GM12878 (cell line): ENCODE data around the gene CMTM1. TPM values are rescaled to one million over a fixed set of nuclear protein-coding genes. Genes with fewer than 3 reads are reported as not detected.
A peak's percentile ranks its signal among the peaks of the same experiment; 100 is the strongest.

Experiments used
- ATAC-seq: fragments of 200-7000 bp; cut with Tn5 transposase; 3 replicates; pipeline ENCODE4 v1.9.1; 2020; ENCODE audit warnings: mild to moderate bottlenecking, moderate library complexity
- Bru-seq: library from RNA; stranded (reverse); fragments of 400-500 nt; gene quantifications from one replicate; lab custom pipeline; 2021; lab: Mats Ljungman, UMichigan
- BruChase-seq, 2 experiments: library from RNA; stranded (reverse); fragments of 400-500 nt; gene quantifications; one replicate each; lab custom pipeline; 2021; lab: Mats Ljungman, UMichigan
- BruUV-seq: library from RNA; stranded (reverse); fragments of 400-500 nt; replicated peaks from 2 replicates; lab custom pipeline; 2021; lab: Mats Ljungman, UMichigan
- CTCF ChIA-PET: fragments of 300-600 bp; sonication (Branson Sonifier 250); formaldehyde crosslinking; extraction: SDS; loops from one replicate; lab custom pipeline; 2021; ENCODE audit warnings: inconsistent platforms; lab: Yijun Ruan, JAX
- POLR2A ChIA-PET: fragments of 350-600 bp; formaldehyde crosslinking; extraction: SDS; loops from one replicate; lab custom pipeline; 2021; ENCODE audit warnings: inconsistent platforms; lab: Charles Lee
- RAD21 ChIA-PET: fragments of 300-600 bp; sonication (Branson Sonifier 250); formaldehyde crosslinking; loops from one replicate; lab custom pipeline; 2023; ENCODE audit warnings: antibody characterized with exemption; ENCODE audit not compliant: unreplicated experiment; lab: Charles Lee
- SMC1A ChIA-PET: fragments of 300-600 bp; sonication (Branson Sonifier 250); formaldehyde crosslinking; loops from one replicate; lab custom pipeline; 2023; ENCODE audit not compliant: unreplicated experiment, uncharacterized antibody; lab: Charles Lee
- DNase-seq: peaks from one replicate; pipeline ENCODE4 v3.0.0-alpha.2; 2011; ENCODE audit warnings: low read depth, low spot score
- FAIRE-seq: peaks from 3 replicates; lab custom pipeline; 2011; peaks lifted over from hg19 to GRCh38; lab: Jason Lieb, UNC
- H2AFZ ChIP-seq: 2 replicates; pipeline ENCODE4 v1.6.0; 2011; ENCODE audit warnings: low read depth, low read length, control low read depth; ENCODE audit not compliant: control insufficient read depth
- H3K27ac ChIP-seq: 2 replicates; pipeline ENCODE4 v1.5.1; 2011; ENCODE audit warnings: control low read depth; ENCODE audit not compliant: control insufficient read depth, insufficient read depth
- H3K27me3 ChIP-seq, 2 experiments: replicated peaks in 1 of 2; 2 replicates each; pipeline versions ENCODE4 v1.6.0 to v1.6.1; 2011; ENCODE audit warnings: low read length in 1 of 2; ENCODE audit not compliant: control insufficient read depth in 2 of 2, insufficient read depth in 2 of 2
- H3K36me3 ChIP-seq, 2 experiments: 2 replicates each; pipeline ENCODE4 v1.5.1; 2011; ENCODE audit warnings: low read length in 1 of 2; ENCODE audit not compliant: control insufficient read depth in 2 of 2, insufficient read depth in 2 of 2
- H3K4me1 ChIP-seq: 2 replicates; pipeline ENCODE4 v1.6.1; 2011; ENCODE audit warnings: mild to moderate bottlenecking, low read length, moderate library complexity, mixed read lengths; ENCODE audit not compliant: control insufficient read depth, insufficient read depth
- H3K4me2 ChIP-seq: 2 replicates; pipeline ENCODE4 v1.6.0; 2011; ENCODE audit warnings: control low read depth; ENCODE audit not compliant: control insufficient read depth, insufficient read depth
- H3K4me3 ChIP-seq: fragments of 200-600 bp; sonication (generic); 2 replicates; pipeline ENCODE4 v1.5.1; 2016
- H3K79me2 ChIP-seq: 2 replicates; pipeline ENCODE4 v1.6.0; 2011; ENCODE audit warnings: low read length; ENCODE audit not compliant: control insufficient read depth, insufficient read depth
- H3K9ac ChIP-seq: 2 replicates; pipeline ENCODE4 v1.8.0; 2011; ENCODE audit warnings: low read length, control low read depth, mixed read lengths; ENCODE audit not compliant: control insufficient read depth, insufficient read depth
- H3K9me3 ChIP-seq: replicated peaks from 3 replicates; pipeline ENCODE4 v1.5.1; 2011; ENCODE audit warnings: mild to moderate bottlenecking, low read length; ENCODE audit not compliant: control insufficient read depth, insufficient read depth
- H4K20me1 ChIP-seq: 2 replicates; pipeline ENCODE4 v1.6.0; 2011; ENCODE audit not compliant: control insufficient read depth, insufficient read depth
- ASH2L ChIP-seq: fragments of 300-600, 200-600 bp; sonication (generic); IDR thresholded peaks from 2 replicates; pipeline ENCODE4 v1.6.1; 2017; ENCODE audit warnings: low read depth, mild to moderate bottlenecking, borderline replicate concordance
- BACH1 ChIP-seq: fragments of 450-650 bp; IDR thresholded peaks from 2 replicates; pipeline ENCODE4 v1.6.1; 2017; ENCODE audit warnings: mild to moderate bottlenecking, borderline replicate concordance
- BMI1 ChIP-seq: fragments of 450-650 bp; IDR thresholded peaks from 2 replicates; pipeline ENCODE4 v1.6.1; 2016; ENCODE audit warnings: mild to moderate bottlenecking, moderate library complexity, borderline replicate concordance
- WGBS: methylation state at CpG from one replicate; pipeline ENCODE4 v1.1.6; 2016; ENCODE audit warnings: low lambda C conversion rate; ENCODE audit not compliant: insufficient replicate concordance, insufficient coverage; ENCODE audit errors: missing lambda C conversion rate; 5-methylcytosine and 5-hydroxymethylcytosine counted together
- in situ Hi-C: fragments of 300-500 bp; cut with MboI; formaldehyde crosslinking; loops from 9 replicates; pipeline ENCODE4 v1.14.3; 2018; ENCODE audit warnings: mixed read lengths
- intact Hi-C: fragments of 100-400 bp; cut with micrococcal nuclease; formaldehyde crosslinking; loops from one replicate; pipeline ENCODE4 v1.14.2; 2022; ENCODE audit not compliant: unreplicated experiment
- long read RNA-seq, 2 experiments: library from polyadenylated mRNA; unstranded; transcript quantifications; one replicate each; pipeline ENCODE4 v2.0.0, GENCODE V29; 2019 to 2020
- polyA minus RNA-seq, 3 experiments: library from RNA; depleted of rRNA, polyadenylated mRNA; stranded (reverse); fragments of >200 nt; gene quantifications; 2 replicates each; pipeline ENCODE4 v1.2.3, GENCODE V29; 2011
- polyA plus RNA-seq, 11 experiments: library from polyadenylated mRNA; depleted of rRNA in 4 of 11; unstranded in 6 of 11; stranded (reverse) in 5 of 11; fragments of >200 nt; fragmentation: Nextera tagmentation in 4 of 11; fragmentation: Illumina TruSeq in 1 of 11; extraction: Ambion mirVana in 4 of 11; extraction: Trizol in 1 of 11; gene quantifications; 1 replicate in 1 of 11; 2 replicates in 10 of 11; pipeline versions ENCODE4 v1.2.1 to v1.2.3, GENCODE V29; 2011 to 2016; ENCODE audit warnings: inconsistent platforms in 2 of 11, missing spikeins in 2 of 11, low read depth in 1 of 11
- total RNA-seq, 4 experiments: library from RNA; depleted of rRNA in 3 of 4; stranded (reverse); fragments of >200 nt in 3 of 4; fragmentation: Illumina TruSeq in 1 of 4; extraction: Trizol in 1 of 4; gene quantifications; 2 replicates each; pipeline versions ENCODE4 v1.2.1 to v1.2.3, GENCODE V29; 2013 to 2021

CMTM1 gene, protein sequence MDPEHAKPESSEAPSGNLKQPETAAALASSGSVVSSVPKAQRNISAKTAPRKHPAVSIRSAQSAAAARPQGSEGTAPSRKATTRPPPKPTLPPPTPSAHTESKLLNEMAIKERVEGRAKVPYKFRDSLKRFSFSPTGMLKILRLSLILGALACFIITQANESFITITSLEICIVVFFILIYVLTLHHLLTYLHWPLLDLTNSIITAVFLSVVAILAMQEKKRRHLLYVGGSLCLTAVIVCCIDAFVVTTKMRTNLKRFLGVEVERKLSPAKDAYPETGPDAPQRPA
- total RNA-seq (2013; cell fraction: nucleolus; rRNA removed), result 3.7 and 4.3 TPM in 2 replicates
- total RNA-seq (2014; rRNA removed) (0.60 and 1.8 TPM in 2 replicates), total RNA-seq (2014; rRNA removed; fragmentation: Illumina TruSeq; extraction: Trizol) (0.67 and 0.69 TPM in 2 replicates), total RNA-seq (2021) (3.0 TPM in 2 replicates), polyA plus RNA-seq (2011; rRNA removed) (0.65 and 1.2 TPM in 2 replicates), polyA plus RNA-seq (2014; fragmentation: Illumina TruSeq; extraction: Trizol) (0.09 TPM in 1 of 2 replicates, not detected in the other), polyA plus RNA-seq (2014; fragmentation: Nextera tagmentation; extraction: Ambion mirVana) (not detected), polyA plus RNA-seq (2014; rRNA removed) (1.00 and 1.3 TPM in 2 replicates), polyA plus RNA-seq (2016; fragmentation: Nextera tagmentation; extraction: Ambion mirVana) (1 to 10 TPM; 1.6 to 1.7 TPM), polyA minus RNA-seq (2011; rRNA and poly(A)+ RNA removed) (0.80 and 1.9 TPM in 2 replicates), Bru-seq, nascent RNA (percentile 46 among the genes with signal in this experiment), BruChase-seq, experiment 1, labeled RNA remaining after a 6-hour chase (percentile 65 among the genes with signal in this experiment), BruChase-seq, experiment 2, labeled RNA remaining after a 2-hour chase (percentile 59 among the genes with signal in this experiment)
- polyA plus RNA-seq (2011; ENCODE audit: low read depth), result not detected
- polyA plus RNA-seq (2011; cell fraction: cytosol; rRNA removed), result 2.1 and 2.9 TPM in 2 replicates
- 2.5 and 4.3 TPM in 2 replicates for polyA plus RNA-seq (2011; cell fraction: nucleus; rRNA removed)
- polyA plus RNA-seq (2012), result 0.41 and 0.51 TPM in 2 replicates
- 1.2 and 1.5 TPM in 2 replicates for polyA minus RNA-seq (2011; cell fraction: cytosol; rRNA and poly(A)+ RNA removed)
- polyA minus RNA-seq (2011; cell fraction: nucleus; rRNA and poly(A)+ RNA removed), result 2.3 and 6.2 TPM in 2 replicates
- long read RNA-seq, experiment 1, result 0 reads
- long read RNA-seq, experiment 2, partial matches to known transcripts, result 0 of 1 reads
- long read RNA-seq, experiment 2, other reads (novel, unspliced or antisense), result 1 of 1 reads

DNA sequence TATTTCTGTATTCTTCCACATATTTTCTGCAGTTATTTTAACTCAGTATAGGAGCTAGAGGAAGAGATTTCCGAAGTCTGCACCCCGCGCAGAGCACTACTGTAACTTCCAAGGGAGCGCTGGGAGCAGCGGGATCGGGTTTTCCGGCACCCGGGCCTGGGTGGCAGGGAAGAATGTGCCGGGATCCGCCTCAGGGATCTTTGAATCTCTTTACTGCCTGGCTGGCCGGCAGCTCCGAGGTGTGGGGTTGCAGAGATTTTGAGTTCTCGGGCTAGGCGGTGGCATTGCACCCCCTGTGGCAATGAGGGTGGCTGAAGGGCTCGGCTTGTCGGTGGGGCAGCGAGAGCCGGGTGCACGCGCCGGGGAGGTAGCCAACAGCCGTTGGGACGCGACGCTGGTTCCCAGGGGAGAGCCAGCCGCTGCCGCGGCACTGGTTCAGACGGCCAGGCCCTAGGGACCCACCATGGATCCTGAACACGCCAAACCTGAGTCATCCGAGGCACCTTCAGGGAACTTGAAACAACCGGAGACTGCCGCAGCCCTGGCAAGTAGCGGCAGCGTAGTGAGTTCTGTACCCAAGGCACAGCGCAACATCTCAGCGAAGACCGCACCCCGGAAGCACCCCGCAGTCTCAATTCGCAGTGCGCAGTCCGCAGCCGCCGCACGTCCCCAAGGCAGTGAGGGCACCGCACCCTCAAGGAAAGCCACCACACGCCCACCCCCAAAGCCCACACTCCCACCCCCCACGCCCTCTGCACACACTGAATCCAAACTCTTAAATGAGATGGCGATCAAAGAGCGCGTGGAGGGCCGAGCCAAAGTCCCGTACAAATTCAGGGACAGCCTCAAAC lies at the start of gene CMTM1:
TSS of gene CMTM1 (plus strand) at position 389 of the 851 bp plus-strand sequence. CDS start at position 464, 75 bp downstream.
- intact Hi-C loops, result no loop called here
- no peak for TF ChIP-seq BACH1
- TF ChIP-seq BMI1, result no peak
- TF ChIP-seq ASH2L, result no peak
- DNase-seq (no peak), ATAC-seq (no peak), FAIRE-seq (no peak)
- H3K79me2 ChIP-seq, result no peaks in the 10 kb centered on the region
- ChIA-PET CTCF (interaction anchor here (4.1 kb wide), 1 partner anchor 16 kb away, joined by 31 read pairs; no protein-coding TSS in a partner anchor), POLR2A (no interaction called here), RAD21 (no interaction called here), SMC1A (no interaction called here)
- 91% methylated on average over 42 of the region's 54 CpGs for WGBS
- H2AFZ ChIP-seq, result no peak within 1 kb of the TSS
- no peak within 1 kb of the TSS for H3K27ac ChIP-seq
- H3K9me3 ChIP-seq, result no peaks in the 10 kb centered on the region
- H3K27me3 ChIP-seq, result no peaks in the 10 kb centered on the region
- no peaks in the 10 kb centered on the region for H3K4me1 ChIP-seq
- H3K36me3 ChIP-seq, result peaks cover 2 to 4% of the 10 kb centered on the region in 2 experiments; a peak in 2 of 4 replicates
- in situ Hi-C loops, result no loop called here
- no peak within 1 kb of the TSS for H3K9ac ChIP-seq
- no peak within 1 kb of the TSS for H3K4me2 ChIP-seq
- BruUV-seq, result no TSS peak
- H3K4me3 ChIP-seq, result no peak within 1 kb of the TSS
- H4K20me1 ChIP-seq, result no peaks in the 10 kb centered on the region
